Vagina (tissue), 2 donors: ENCODE results near the gene AVPR2.

ENCODE experiments used
- POLR2A ChIP-seq, 2 donors: fragments of 450-650 bp; IDR thresholded peaks; one replicate each; pipeline ENCODE4 v1.6.1; 2017; ENCODE audit warnings: antibody characterized with exemption in 2 of 2, mild to moderate bottlenecking in 2 of 2, moderate library complexity in 2 of 2
- POLR2AphosphoS5 ChIP-seq, 2 donors: sonication (generic); formaldehyde crosslinking; IDR thresholded peaks; one replicate each; pipeline ENCODE4 v1.9.0; 2017; ENCODE audit warnings: antibody characterized with exemption in 2 of 2, mild to moderate bottlenecking in 2 of 2, low read depth in 1 of 2; ENCODE audit not compliant: insufficient read depth in 1 of 2

DNA sequence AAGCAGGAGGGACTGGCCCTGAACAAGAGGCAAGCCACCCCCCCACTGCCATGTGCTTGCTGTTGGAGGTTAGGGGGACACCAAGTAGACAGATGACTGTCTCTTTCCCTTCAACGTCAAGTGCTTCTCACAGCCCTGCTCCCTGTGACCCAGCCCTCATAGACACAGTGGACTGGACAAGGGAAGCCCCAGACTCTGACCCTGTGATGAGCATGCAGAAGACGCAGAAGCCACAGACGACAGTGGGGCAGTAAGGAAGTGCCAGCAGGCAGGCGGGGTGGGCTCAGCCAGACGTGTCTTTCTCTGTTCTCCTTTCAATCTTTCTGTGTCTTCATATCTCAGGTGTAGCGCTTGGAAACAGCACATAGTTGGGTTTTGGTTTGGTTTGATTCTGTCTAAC lies 16.1 kb upstream of the AVPR2 start:
- TF ChIP-seq POLR2A (IDR thresholded peaks at IDR 0.05), result no peak
- no peak for TF ChIP-seq POLR2AphosphoS5 (IDR thresholded peaks at IDR 0.05; ENCODE audit: insufficient read depth in 1 of 2, low read depth in 1 of 2)
